HG03565 (cell line): ENCODE results near the gene EFTUD2.
"Not testable (repeated sequence)": the region's sequence is repeated elsewhere in the genome, so short reads cannot be mapped to it uniquely, and the experiment has no call there.

ENCODE experiments used
- ATAC-seq: cut with Tn5 transposase; IDR thresholded peaks from one replicate; pipeline ENCODE4 v1.9.1; 2021; ENCODE audit warnings: mild to moderate bottlenecking, moderate library complexity; ENCODE audit not compliant: unreplicated experiment

EFTUD2 gene

GRCh38 chr17:44850612-44851011 is 48.6 kb downstream of the EFTUD2 start:
- no peak for ATAC-seq

- ATAC-seq: no peak
Observed at GRCh38 chr17:44850025-44850424, 49.2 kb downstream of the EFTUD2 start.

- no peak for ATAC-seq
Observed at GRCh38 chr17:44848961-44849489, 50.2 kb downstream of the EFTUD2 start.

GRCh38 chr17:44848257-44848795 is 50.9 kb downstream of the EFTUD2 start:
- no peak for ATAC-seq

GRCh38 chr17:44847586-44847985 is 51.7 kb downstream of the EFTUD2 start, which contains the start of gene HIGD1B:
HIGD1B (plus strand) TSS chr17:44847883; CDS start chr17:44848153, 270 bp downstream.
- ATAC-seq: no peak

GRCh38 chr17:44846206-44846605 is 53.0 kb downstream of the EFTUD2 start:
- ATAC-seq: no peak

GRCh38 chr17:44844390-44844830 is 54.8 kb downstream of the EFTUD2 start:
- no peak for ATAC-seq

GRCh38 chr17:44842748-44843147 is 56.5 kb downstream of the EFTUD2 start:
- no peak for ATAC-seq

GRCh38 chr17:44840936-44841335 is 58.3 kb downstream of the EFTUD2 start:
- no peak for ATAC-seq

GRCh38 chr17:44840274-44840673 is 59.0 kb downstream of the EFTUD2 start:
- ATAC-seq: no peak

- ATAC-seq: no peak
Observed at GRCh38 chr17:44837196-44837595, 62.0 kb downstream of the EFTUD2 start.

GRCh38 chr17:44832805-44833204 is 66.4 kb downstream of the EFTUD2 start:
- no peak for ATAC-seq

GRCh38 chr17:44831371-44831770 is 67.9 kb downstream of the EFTUD2 start:
- no peak for ATAC-seq

GRCh38 chr17:44830359-44831288 is 68.6 kb downstream of the EFTUD2 start:
- ATAC-seq: no peak

- ATAC-seq: no peak
Observed at GRCh38 chr17:44829523-44830358, 69.5 kb downstream of the EFTUD2 start, which contains the start of gene GJC1. GJC1 (minus strand) TSS chr17:44830287; CDS start chr17:44805817, 24,470 bp downstream.

- ATAC-seq: no peak
Observed at GRCh38 chr17:44828919-44829522, 70.2 kb downstream of the EFTUD2 start.

- ATAC-seq: no peak
Observed at GRCh38 chr17:44827863-44828262, 71.4 kb downstream of the EFTUD2 start.

GRCh38 chr17:44826123-44826790 is 73.0 kb downstream of the EFTUD2 start:
- no peak for ATAC-seq

GRCh38 chr17:44825236-44825635 is 74.0 kb downstream of the EFTUD2 start:
- ATAC-seq: not testable (repeated sequence)

GRCh38 chr17:44820631-44821212 is 78.5 kb downstream of the EFTUD2 start:
- ATAC-seq: no peak
